ENCODE measurements around the gene OLFM4.

Gene OLFM4

DNA sequence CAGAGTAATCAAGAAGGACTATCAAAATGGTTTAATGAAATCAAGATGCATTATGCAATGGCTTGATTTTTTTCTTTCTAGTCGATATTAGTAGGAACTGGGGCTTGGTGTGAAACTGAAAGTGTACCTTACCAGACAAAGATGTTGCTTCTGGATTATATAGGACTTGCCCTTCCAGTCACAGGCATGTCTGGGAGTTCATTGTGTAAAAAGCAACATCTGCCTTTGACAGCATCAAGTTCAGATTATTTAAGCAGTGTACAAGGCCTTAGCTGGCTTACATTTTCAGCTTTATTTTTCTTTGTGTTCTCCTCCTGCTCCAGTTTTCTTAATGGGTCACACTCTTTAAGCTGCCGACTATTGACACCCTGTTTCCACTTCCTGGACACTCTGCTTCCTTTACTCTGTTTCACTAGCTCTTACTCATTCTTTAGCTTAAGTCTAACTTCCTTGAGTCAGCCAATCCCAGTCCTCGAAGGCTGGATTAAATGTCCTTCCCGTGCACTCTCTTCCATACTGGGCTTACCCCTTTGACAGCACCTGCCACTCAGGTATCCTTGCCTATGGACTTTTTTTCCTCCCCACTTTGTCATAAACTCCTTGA lies 29.4 kb upstream of the OLFM4 start:
- ATAC-seq: no peak

DNA sequence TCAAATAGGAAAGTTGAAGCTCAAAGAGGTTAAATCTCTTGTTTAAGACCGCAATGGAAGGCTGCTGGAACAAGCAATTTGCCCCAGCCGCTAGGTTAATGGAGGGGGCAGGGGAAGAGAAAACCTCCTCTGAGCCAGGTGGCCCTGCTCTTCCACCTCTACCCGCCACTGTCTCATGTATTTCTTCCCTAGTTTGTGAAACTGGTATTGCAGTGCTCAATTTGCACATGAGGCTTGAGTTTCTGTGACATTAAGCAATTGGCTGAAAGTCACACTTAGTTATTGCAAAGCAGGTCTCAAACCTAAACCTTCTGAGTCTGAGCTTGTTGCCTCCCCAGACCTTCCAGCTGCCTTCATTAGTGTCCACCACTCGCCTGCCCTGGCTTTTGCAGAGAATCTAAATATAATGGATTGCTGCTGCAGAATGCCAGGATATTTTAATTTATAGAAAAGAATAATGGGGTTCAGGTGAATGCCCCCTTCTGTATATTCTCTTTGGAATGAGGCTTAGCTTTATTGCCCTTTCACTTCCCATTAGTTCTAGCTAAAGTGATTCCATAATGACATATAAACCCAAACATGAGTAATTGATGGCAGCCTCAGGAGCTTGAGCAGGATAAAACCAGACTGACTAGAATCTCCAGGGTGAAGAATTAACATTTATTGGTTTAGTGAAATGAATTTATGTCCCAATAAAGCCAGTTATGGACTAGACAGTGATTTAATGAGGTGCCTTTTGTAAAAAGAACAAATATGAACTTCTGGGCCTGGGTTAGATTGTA lies 27.0 kb upstream of the OLFM4 start:
- ATAC-seq: no peak
- TF ChIP-seq ZC3H10 (CRISPR knock-in tag; IDR thresholded peaks at IDR 0.05): no peak
- TF ChIP-seq, protein P1, sequence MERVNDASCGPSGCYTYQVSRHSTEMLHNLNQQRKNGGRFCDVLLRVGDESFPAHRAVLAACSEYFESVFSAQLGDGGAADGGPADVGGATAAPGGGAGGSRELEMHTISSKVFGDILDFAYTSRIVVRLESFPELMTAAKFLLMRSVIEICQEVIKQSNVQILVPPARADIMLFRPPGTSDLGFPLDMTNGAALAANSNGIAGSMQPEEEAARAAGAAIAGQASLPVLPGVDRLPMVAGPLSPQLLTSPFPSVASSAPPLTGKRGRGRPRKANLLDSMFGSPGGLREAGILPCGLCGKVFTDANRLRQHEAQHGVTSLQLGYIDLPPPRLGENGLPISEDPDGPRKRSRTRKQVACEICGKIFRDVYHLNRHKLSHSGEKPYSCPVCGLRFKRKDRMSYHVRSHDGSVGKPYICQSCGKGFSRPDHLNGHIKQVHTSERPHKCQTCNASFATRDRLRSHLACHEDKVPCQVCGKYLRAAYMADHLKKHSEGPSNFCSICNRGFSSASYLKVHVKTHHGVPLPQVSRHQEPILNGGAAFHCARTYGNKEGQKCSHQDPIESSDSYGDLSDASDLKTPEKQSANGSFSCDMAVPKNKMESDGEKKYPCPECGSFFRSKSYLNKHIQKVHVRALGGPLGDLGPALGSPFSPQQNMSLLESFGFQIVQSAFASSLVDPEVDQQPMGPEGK (CRISPR knock-in tag; IDR thresholded peaks at IDR 0.05; ENCODE audit: borderline replicate concordance): no peak
- TF ChIP-seq CSDC2 (CRISPR knock-in tag; IDR thresholded peaks at IDR 0.05): no peak
- no peak for TF ChIP-seq ZFP3 (CRISPR knock-in tag; IDR thresholded peaks at IDR 0.05)
- TF ChIP-seq SNAI2 (CRISPR knock-in tag; IDR thresholded peaks at IDR 0.05): no peak
- no peak for TF ChIP-seq ZNF565 (CRISPR knock-in tag; conservative IDR thresholded peaks at IDR 0.05; ENCODE audit: low read depth)
- TF ChIP-seq, protein P2, sequence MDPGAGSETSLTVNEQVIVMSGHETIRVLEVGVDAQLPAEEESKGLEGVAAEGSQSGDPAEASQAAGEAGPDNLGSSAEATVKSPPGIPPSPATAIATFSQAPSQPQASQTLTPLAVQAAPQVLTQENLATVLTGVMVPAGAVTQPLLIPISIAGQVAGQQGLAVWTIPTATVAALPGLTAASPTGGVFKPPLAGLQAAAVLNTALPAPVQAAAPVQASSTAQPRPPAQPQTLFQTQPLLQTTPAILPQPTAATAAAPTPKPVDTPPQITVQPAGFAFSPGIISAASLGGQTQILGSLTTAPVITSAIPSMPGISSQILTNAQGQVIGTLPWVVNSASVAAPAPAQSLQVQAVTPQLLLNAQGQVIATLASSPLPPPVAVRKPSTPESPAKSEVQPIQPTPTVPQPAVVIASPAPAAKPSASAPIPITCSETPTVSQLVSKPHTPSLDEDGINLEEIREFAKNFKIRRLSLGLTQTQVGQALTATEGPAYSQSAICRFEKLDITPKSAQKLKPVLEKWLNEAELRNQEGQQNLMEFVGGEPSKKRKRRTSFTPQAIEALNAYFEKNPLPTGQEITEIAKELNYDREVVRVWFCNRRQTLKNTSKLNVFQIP (CRISPR knock-in tag; IDR thresholded peaks at IDR 0.05; ENCODE audit: borderline replicate concordance, low read depth): no peak
- TF ChIP-seq, protein P3, sequence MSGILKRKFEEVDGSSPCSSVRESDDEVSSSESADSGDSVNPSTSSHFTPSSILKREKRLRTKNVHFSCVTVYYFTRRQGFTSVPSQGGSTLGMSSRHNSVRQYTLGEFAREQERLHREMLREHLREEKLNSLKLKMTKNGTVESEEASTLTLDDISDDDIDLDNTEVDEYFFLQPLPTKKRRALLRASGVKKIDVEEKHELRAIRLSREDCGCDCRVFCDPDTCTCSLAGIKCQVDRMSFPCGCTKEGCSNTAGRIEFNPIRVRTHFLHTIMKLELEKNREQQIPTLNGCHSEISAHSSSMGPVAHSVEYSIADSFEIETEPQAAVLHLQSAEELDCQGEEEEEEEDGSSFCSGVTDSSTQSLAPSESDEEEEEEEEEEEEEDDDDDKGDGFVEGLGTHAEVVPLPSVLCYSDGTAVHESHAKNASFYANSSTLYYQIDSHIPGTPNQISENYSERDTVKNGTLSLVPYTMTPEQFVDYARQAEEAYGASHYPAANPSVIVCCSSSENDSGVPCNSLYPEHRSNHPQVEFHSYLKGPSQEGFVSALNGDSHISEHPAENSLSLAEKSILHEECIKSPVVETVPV (CRISPR knock-in tag; IDR thresholded peaks at IDR 0.05): no peak
- no peak for TF ChIP-seq TCF4 (CRISPR knock-in tag; IDR thresholded peaks at IDR 0.05; ENCODE audit: borderline replicate concordance)
- no peak for TF ChIP-seq TOX (CRISPR knock-in tag; IDR thresholded peaks at IDR 0.05; ENCODE audit: borderline replicate concordance)
- TF ChIP-seq OSR1 (CRISPR knock-in tag; IDR thresholded peaks at IDR 0.05): no peak

More for the DNA sequence above, 29.4 kb upstream of the OLFM4 start:
- TF ChIP-seq, protein P1 (CRISPR knock-in tag; IDR thresholded peaks at IDR 0.05; ENCODE audit: borderline replicate concordance): no peak
- TF ChIP-seq RARB (CRISPR knock-in tag; IDR thresholded peaks at IDR 0.05) (no peak), CSDC2 (CRISPR knock-in tag; IDR thresholded peaks at IDR 0.05) (no peak), ZFP3 (CRISPR knock-in tag; IDR thresholded peaks at IDR 0.05) (no peak), GLIS3 (CRISPR knock-in tag; IDR thresholded peaks at IDR 0.05) (no peak), ZNF565 (CRISPR knock-in tag; conservative IDR thresholded peaks at IDR 0.05; ENCODE audit: low read depth) (no peak), ZNF8 (CRISPR knock-in tag; IDR thresholded peaks at IDR 0.05) (no peak), OSR1 (CRISPR knock-in tag; IDR thresholded peaks at IDR 0.05) (no peak), BACH2 (CRISPR knock-in tag; IDR thresholded peaks at IDR 0.05; ENCODE audit: borderline replicate concordance) (no peak)
- TF ChIP-seq, protein P4, sequence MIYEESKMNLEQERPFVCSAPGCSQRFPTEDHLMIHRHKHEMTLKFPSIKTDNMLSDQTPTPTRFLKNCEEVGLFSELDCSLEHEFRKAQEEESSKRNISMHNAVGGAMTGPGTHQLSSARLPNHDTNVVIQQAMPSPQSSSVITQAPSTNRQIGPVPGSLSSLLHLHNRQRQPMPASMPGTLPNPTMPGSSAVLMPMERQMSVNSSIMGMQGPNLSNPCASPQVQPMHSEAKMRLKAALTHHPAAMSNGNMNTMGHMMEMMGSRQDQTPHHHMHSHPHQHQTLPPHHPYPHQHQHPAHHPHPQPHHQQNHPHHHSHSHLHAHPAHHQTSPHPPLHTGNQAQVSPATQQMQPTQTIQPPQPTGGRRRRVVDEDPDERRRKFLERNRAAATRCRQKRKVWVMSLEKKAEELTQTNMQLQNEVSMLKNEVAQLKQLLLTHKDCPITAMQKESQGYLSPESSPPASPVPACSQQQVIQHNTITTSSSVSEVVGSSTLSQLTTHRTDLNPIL (CRISPR knock-in tag; IDR thresholded peaks at IDR 0.05; ENCODE audit: low read depth): no peak
- TF ChIP-seq, protein P3 (CRISPR knock-in tag; IDR thresholded peaks at IDR 0.05): no peak

DNA sequence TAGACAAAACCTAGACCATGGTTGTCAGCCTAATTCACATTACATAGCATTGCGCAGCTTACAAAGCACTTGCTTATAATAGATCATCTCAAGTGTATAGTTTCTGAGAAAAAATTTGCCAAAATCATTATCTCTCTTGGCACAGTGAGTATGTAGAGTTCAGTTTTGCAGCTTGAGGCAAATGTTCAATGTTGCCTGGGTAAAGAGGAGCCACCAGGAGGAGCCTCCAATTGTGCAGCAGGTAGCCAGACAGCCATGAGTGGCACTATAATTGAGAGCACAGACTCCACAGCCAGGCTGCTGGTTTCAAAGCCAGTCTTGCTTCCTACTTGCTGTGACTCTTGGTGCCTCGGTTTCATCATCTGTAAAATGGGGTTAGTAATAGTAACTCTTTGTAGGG lies 24.0 kb upstream of the OLFM4 start:
- no peak for ATAC-seq
- TF ChIP-seq ZFP3 (CRISPR knock-in tag; IDR thresholded peaks at IDR 0.05): no peak
- no peak for TF ChIP-seq CSDC2 (CRISPR knock-in tag; IDR thresholded peaks at IDR 0.05)
- TF ChIP-seq SNAI2 (CRISPR knock-in tag; IDR thresholded peaks at IDR 0.05): no peak
- no peak for TF ChIP-seq GLIS3 (CRISPR knock-in tag; IDR thresholded peaks at IDR 0.05)
- TF ChIP-seq PPARA (CRISPR knock-in tag; IDR thresholded peaks at IDR 0.05; ENCODE audit: borderline replicate concordance): no peak
- TF ChIP-seq TOX (CRISPR knock-in tag; IDR thresholded peaks at IDR 0.05; ENCODE audit: borderline replicate concordance): no peak
- TF ChIP-seq, protein P1 (CRISPR knock-in tag; IDR thresholded peaks at IDR 0.05; ENCODE audit: borderline replicate concordance): no peak
- TF ChIP-seq ZFP30 (CRISPR knock-in tag; IDR thresholded peaks at IDR 0.05): no peak
- no peak for TF ChIP-seq ZC3H10 (CRISPR knock-in tag; IDR thresholded peaks at IDR 0.05)
- TF ChIP-seq ESRRG (CRISPR knock-in tag; IDR thresholded peaks at IDR 0.05): no peak
- TF ChIP-seq ARNTL (CRISPR knock-in tag; IDR thresholded peaks at IDR 0.05; ENCODE audit: borderline replicate concordance, low read depth): no peak
- no peak for TF ChIP-seq ZNF8 (CRISPR knock-in tag; IDR thresholded peaks at IDR 0.05)
- no peak for TF ChIP-seq OSR1 (CRISPR knock-in tag; IDR thresholded peaks at IDR 0.05)
- TF ChIP-seq BACH2 (CRISPR knock-in tag; IDR thresholded peaks at IDR 0.05; ENCODE audit: borderline replicate concordance): no peak
- TF ChIP-seq ISL1 (CRISPR knock-in tag; IDR thresholded peaks at IDR 0.05): no peak
- TF ChIP-seq ZNF565 (CRISPR knock-in tag; conservative IDR thresholded peaks at IDR 0.05; ENCODE audit: low read depth): no peak
- no peak for TF ChIP-seq ZNF70 (CRISPR knock-in tag; IDR thresholded peaks at IDR 0.05)
- TF ChIP-seq TCF4 (CRISPR knock-in tag; IDR thresholded peaks at IDR 0.05; ENCODE audit: borderline replicate concordance): no peak

Measured in SK-N-SH treated with all-trans-retinoic acid at 6 μM for 48 hours (cell line).